ENCODE results near the gene CLBA1. TPM values are rescaled to one million over a fixed set of nuclear protein-coding genes. Genes with fewer than 3 reads are reported as not detected.
"Not testable (repeated sequence)": the region's sequence is repeated elsewhere in the genome, so short reads cannot be mapped to it uniquely, and the experiment has no call there.

CLBA1 gene
- total and polyA plus RNA-seq, 12 donors, result 6.3 to 22.5 (median 9.5) TPM

- Histone ChIP-seq H3K4me3 (no peak overlapping the region), H3K9me3 (replicated peaks in 1 of 3) (no peaks in the 10 kb centered on the region), H3K36me3 (replicated peaks in 1 of 2) (no peaks in the 10 kb centered on the region), H3K4me1 (replicated peaks in 1 of 2) (no peaks in the 10 kb centered on the region), H3K27ac (no peak overlapping the region), H3K27me3 (no peaks in the 10 kb centered on the region)
- WGBS, 4 donors, result 41 to 63% (median 53%) methylated on average over 6 to 11 of the region's 11 CpGs
- peak in 2 of 7 donors; percentile 9 to 10 for DNase-seq
- TF ChIP-seq POLR2A (IDR thresholded peaks at IDR 0.05) (no peak), CTCF (IDR thresholded peaks at IDR 0.05) (no peak)
- intact Hi-C loops (cut with DNase I), result no loop called here
These were observed 45.8 kb upstream of the CLBA1 start for GRCh38 chr14:104939666-104940410.

- H3K27ac ChIP-seq, result no peak overlapping the region
- no peaks in the 10 kb centered on the region for H3K36me3 ChIP-seq (replicated peaks in 1 of 2)
- DNase-seq, result no peak
- H3K27me3 ChIP-seq, result no peaks in the 10 kb centered on the region
- intact Hi-C loops (cut with DNase I), result no loop called here
- WGBS, 4 donors, result 65 to 91% (median 74%) methylated on average over 3 of the region's 3 CpGs
- no peak overlapping the region for H3K4me3 ChIP-seq
- TF ChIP-seq CTCF (IDR thresholded peaks at IDR 0.05) (no peak), POLR2A (IDR thresholded peaks at IDR 0.05) (no peak)
- H3K9me3 ChIP-seq (replicated peaks in 1 of 3), result no peaks in the 10 kb centered on the region
- H3K4me1 ChIP-seq (replicated peaks in 1 of 2), result no peaks in the 10 kb centered on the region
These were observed 45.0 kb upstream of the CLBA1 start for GRCh38 chr14:104940526-104941150.

- no peaks in the 10 kb centered on the region for H3K27me3 ChIP-seq
- intact Hi-C loops (cut with DNase I), result no loop called here
- H3K4me3 ChIP-seq, result no peak overlapping the region
- H3K4me1 ChIP-seq (replicated peaks in 1 of 2), result no peaks in the 10 kb centered on the region
- no peak for TF ChIP-seq POLR2A (IDR thresholded peaks at IDR 0.05)
- TF ChIP-seq CTCF (IDR thresholded peaks at IDR 0.05), result no peak
- no peak overlapping the region for H3K27ac ChIP-seq
- 89 to 93% (median 90%) methylated on average over 13 to 26 of the region's 26 CpGs for WGBS, 4 donors
- no peaks in the 10 kb centered on the region for H3K36me3 ChIP-seq (replicated peaks in 1 of 2)
- peak in 1 of 7 donors; percentile 7 for DNase-seq
- H3K9me3 ChIP-seq (replicated peaks in 1 of 3), result no peaks in the 10 kb centered on the region
These were observed 43.9 kb upstream of the CLBA1 start for GRCh38 chr14:104941508-104942365.

- 86 to 94% (median 93%) methylated on average over 13 to 16 of the region's 16 CpGs for WGBS, 4 donors
- H3K27me3 ChIP-seq, result no peaks in the 10 kb centered on the region
- TF ChIP-seq POLR2A (IDR thresholded peaks at IDR 0.05) (no peak), CTCF (IDR thresholded peaks at IDR 0.05) (no peak)
- intact Hi-C loops (cut with DNase I), result no loop called here
- no peak overlapping the region for H3K4me3 ChIP-seq
- no peaks in the 10 kb centered on the region for H3K4me1 ChIP-seq (replicated peaks in 1 of 2)
- no peaks in the 10 kb centered on the region for H3K9me3 ChIP-seq (replicated peaks in 1 of 3)
- H3K27ac ChIP-seq, result no peak overlapping the region
- no peaks in the 10 kb centered on the region for H3K36me3 ChIP-seq (replicated peaks in 1 of 2)
- peak in 1 of 7 donors; percentile 7 for DNase-seq
These were observed 43.0 kb upstream of the CLBA1 start for GRCh38 chr14:104942586-104942985.

GRCh38 chr14:104943216-104944015 is 42.2 kb upstream of the CLBA1 start:
- H3K9me3 ChIP-seq (replicated peaks in 1 of 3); H3K4me3 ChIP-seq; H3K4me1 ChIP-seq (replicated peaks in 1 of 2); intact Hi-C loops (cut with DNase I); H3K27me3 ChIP-seq; H3K27ac ChIP-seq; H3K36me3 ChIP-seq (replicated peaks in 1 of 2): not testable (repeated sequence)
- WGBS, 4 donors, result 84 to 92% (median 89%) methylated on average over 22 to 29 of the region's 29 CpGs
- DNase-seq, result peak in 1 of 7 donors; percentile 10

GRCh38 chr14:104944016-104944308 is 41.6 kb upstream of the CLBA1 start:
- 69 to 100% (median 80%) methylated on average over 2 to 6 of the region's 6 CpGs for WGBS, 4 donors
- H3K4me3 ChIP-seq; DNase-seq; H3K27ac ChIP-seq; H3K9me3 ChIP-seq (replicated peaks in 1 of 3); H3K27me3 ChIP-seq; H3K36me3 ChIP-seq (replicated peaks in 1 of 2); intact Hi-C loops (cut with DNase I); H3K4me1 ChIP-seq (replicated peaks in 1 of 2): not testable (repeated sequence)
